HepG2 (cell line): ENCODE data around the gene BRAF.

Source experiments
- ATF2 ChIP-seq: sonication (generic); formaldehyde crosslinking; IDR thresholded peaks from 2 replicates; pipeline ENCODE4 v1.4.0; 2020; ENCODE audit warnings: missing genetic modification reagents
- ELF1 ChIP-seq: sonication (generic); formaldehyde crosslinking; IDR thresholded peaks from 2 replicates; pipeline ENCODE4 v1.4.0; 2020; ENCODE audit warnings: missing genetic modification reagents
- GTF2F1 ChIP-seq: fragments of 150-350 bp; IDR thresholded peaks from 2 replicates; pipeline ENCODE4 v1.6.1; 2014; ENCODE audit warnings: low read length
- KDM5A ChIP-seq: fragments of 200-600 bp; sonication (generic); IDR thresholded peaks from 2 replicates; pipeline ENCODE4 v1.7.0; 2018; ENCODE audit warnings: antibody characterized with exemption, mild to moderate bottlenecking, low read length, borderline replicate concordance
- MBD4 ChIP-seq: IDR thresholded peaks from 2 replicates; pipeline ENCODE4 v1.6.1; 2012; ENCODE audit warnings: low read length, inconsistent platforms, borderline replicate concordance
- MED13 ChIP-seq: sonication (generic); formaldehyde crosslinking; IDR thresholded peaks from 2 replicates; pipeline ENCODE4 v1.5.0; 2020; ENCODE audit warnings: missing genetic modification reagents
- POLR2AphosphoS5 ChIP-seq: IDR thresholded peaks from 2 replicates; pipeline ENCODE4 v1.6.1; 2012; ENCODE audit warnings: low read depth, low read length
- REST ChIP-seq, 2 experiments: IDR thresholded peaks; 2 replicates each; pipeline ENCODE4 v1.6.1; 2011 to 2012; ENCODE audit warnings: low read length in 2 of 2, borderline replicate concordance in 1 of 2, low read depth in 1 of 2, mild to moderate bottlenecking in 1 of 2, moderate library complexity in 1 of 2
- THAP8 ChIP-seq: sonication (generic); formaldehyde crosslinking; IDR thresholded peaks from 2 replicates; pipeline ENCODE4 v1.5.1; 2020; ENCODE audit warnings: missing genetic modification reagents, mild to moderate bottlenecking, borderline replicate concordance
- U2AF2 ChIP-seq: fragments of 200-400 bp; formaldehyde crosslinking; IDR thresholded peaks from 2 replicates; pipeline ENCODE4 v1.6.1; 2017; ENCODE audit warnings: low read depth, mild to moderate bottlenecking, low read length
- ZNF513 ChIP-seq: sonication (generic); formaldehyde crosslinking; conservative IDR thresholded peaks from 2 replicates; pipeline ENCODE4 v1.5.0; 2020; ENCODE audit warnings: missing genetic modification reagents

GRCh38 chr7:140704205-140704604 lies 220.5 kb downstream of the BRAF start:
- TF ChIP-seq MBD4 (no peak), THAP8 (CRISPR knock-in tag) (no peak), REST (IDR thresholded peaks at IDR 0.05; ENCODE audit: borderline replicate concordance in 1 of 2, low read depth in 1 of 2, low read length in 2 of 2) (no peak), GTF2F1 (no peak), ATF2 (CRISPR knock-in tag) (no peak), ZNF513 (CRISPR knock-in tag) (no peak), ELF1 (CRISPR knock-in tag) (no peak), KDM5A (no peak), MED13 (CRISPR knock-in tag) (no peak), U2AF2 (no peak), POLR2AphosphoS5 (no peak)
